Prostate gland (tissue), 2 donors: ENCODE measurements around the gene IMPG1. TPM values are rescaled to one million over a fixed set of nuclear protein-coding genes. Genes with fewer than 3 reads are reported as not detected.

Experiments
- DNase-seq: peaks from one replicate; pipeline ENCODE4 v3.0.0-alpha.2; 2019; ENCODE audit warnings: low spot score
- H3K27ac ChIP-seq, 2 donors: fragments of 200-600 bp; sonication (generic); 2 replicates each; pipeline ENCODE4 v1.5.1; 2017 to 2019
- H3K27me3 ChIP-seq: fragments of 200-600 bp; sonication (generic); replicated peaks from 2 replicates; pipeline ENCODE4 v1.5.1; 2019; ENCODE audit not compliant: insufficient read depth
- H3K36me3 ChIP-seq, 2 donors: fragments of 200-600 bp; sonication (generic); 1 replicate in 1 of 2; 2 replicates in 1 of 2; pipeline versions ENCODE4 v1.5.1 to v1.8.1; 2017 to 2019
- H3K4me1 ChIP-seq: fragments of 200-600 bp; sonication (generic); replicated peaks from 2 replicates; pipeline ENCODE4 v1.5.1; 2019
- H3K4me3 ChIP-seq, 2 donors: fragments of 200-600 bp; sonication (generic); 2 replicates each; pipeline ENCODE4 v1.5.1; 2017 to 2019
- H3K9me3 ChIP-seq: fragments of 200-600 bp; sonication (generic); 2 replicates; pipeline ENCODE4 v1.5.1; 2017
- POLR2A ChIP-seq: fragments of 450-650 bp; IDR thresholded peaks from one replicate; pipeline ENCODE4 v1.6.1; 2016; ENCODE audit warnings: antibody characterized with exemption, mild to moderate bottlenecking
- POLR2AphosphoS5 ChIP-seq: sonication (generic); formaldehyde crosslinking; IDR thresholded peaks from one replicate; pipeline ENCODE4 v1.6.1; 2017; ENCODE audit warnings: antibody characterized with exemption
- WGBS: methylation state at CpG from one replicate; pipeline ENCODE4 v1.1.5; 2018; 5-methylcytosine and 5-hydroxymethylcytosine counted together
- intact Hi-C: fragments of 100-400 bp; cut with DNase I; formaldehyde crosslinking; loops from one replicate; pipeline ENCODE4 v1.14.2; 2022
- total RNA-seq, 2 donors: library from RNA; depleted of rRNA; stranded (reverse); fragments of >200 nt; gene quantifications; one replicate each; pipeline ENCODE4 v1.1.0, GENCODE V29; 2016
- TF ChIP-seq, protein P1 (sequence below), 4 experiments: fragments of 200-600 bp in 2 of 4; fragments of 450-650 bp in 2 of 4; sonication (generic) in 2 of 4; IDR thresholded peaks; 1 replicate in 3 of 4; 2 replicates in 1 of 4; pipeline ENCODE4 v1.5.1; 2016 to 2019; ENCODE audit warnings: antibody characterized with exemption in 4 of 4, mild to moderate bottlenecking in 2 of 4, moderate library complexity in 2 of 4

IMPG1 gene
- total RNA-seq, 2 donors from 2014 or later = not detected

DNA sequence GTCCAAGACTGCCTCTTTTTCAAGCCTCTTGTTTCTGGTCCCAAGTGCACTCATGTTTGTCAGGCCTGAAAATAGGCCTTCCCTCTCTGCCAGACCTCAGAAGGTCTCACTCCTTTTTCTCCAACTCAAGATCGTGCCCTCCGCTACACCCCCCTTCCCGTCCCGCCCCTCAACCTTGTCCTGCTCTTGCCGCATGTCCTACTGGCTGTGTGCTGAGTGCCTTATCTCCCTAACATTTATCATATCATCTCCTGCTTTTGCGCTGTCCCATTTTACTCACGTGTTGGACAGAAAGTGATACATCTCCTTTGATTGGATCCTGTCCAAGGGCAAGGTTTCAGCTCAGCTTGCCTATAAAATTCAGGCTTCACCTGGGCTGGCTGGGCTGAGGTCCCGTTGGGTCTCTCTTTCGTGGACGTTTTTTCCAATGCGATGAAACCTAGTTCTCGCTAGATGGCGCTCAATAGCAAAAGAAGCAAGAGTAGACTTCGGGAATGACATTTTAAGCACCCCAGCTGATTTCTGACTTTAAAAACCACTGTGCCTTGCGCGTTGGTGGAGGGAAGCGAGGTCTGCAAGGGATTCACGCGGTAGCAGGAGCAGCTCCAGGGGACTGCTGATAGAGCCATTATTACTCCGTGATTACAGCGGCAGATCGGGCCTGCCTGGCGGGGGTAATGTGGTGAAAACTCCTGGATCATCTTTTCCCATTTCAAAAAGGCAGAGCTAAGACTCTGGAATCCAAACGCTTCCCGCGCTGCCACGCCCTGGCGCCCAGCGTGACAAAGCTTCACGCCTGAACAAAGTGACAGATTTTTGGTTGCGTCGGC is 137.6 kb downstream of the IMPG1 start:
- WGBS = 3% methylated on average over 32 of the region's 32 CpGs
- intact Hi-C loops = loop anchor here (5.0 kb wide), 1 partner anchor 1522 kb away; no protein-coding TSS in a partner anchor

DNA sequence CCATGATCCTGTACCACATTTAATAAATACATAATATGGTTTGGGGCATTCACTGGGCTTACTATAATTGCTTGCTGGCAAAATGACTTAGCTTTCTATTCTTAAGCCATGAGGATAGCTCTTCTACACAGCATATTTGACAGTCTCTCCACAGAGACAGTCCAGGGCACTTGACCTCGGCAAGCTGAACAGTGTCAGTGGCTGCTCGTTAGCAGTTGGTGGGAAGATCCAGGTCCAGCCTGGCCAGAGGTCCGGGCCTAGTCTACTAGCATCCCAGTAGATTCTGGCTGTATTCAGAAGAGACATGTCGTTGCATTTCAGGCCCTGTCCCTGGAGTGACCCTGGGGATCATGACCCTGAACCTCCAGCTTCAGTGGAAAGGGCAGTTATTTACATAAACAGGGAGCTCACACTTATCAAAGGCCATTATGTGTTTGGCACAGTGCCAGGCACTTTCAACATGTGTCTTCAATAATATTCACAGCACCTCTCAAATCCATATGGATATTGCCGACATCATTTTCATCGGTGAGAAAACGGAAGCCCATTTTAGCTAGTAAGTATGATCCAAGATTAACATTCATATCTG is 139.0 kb downstream of the IMPG1 start:
- no peaks in the 10 kb centered on the region for H3K4me1 ChIP-seq
- TF ChIP-seq POLR2AphosphoS5 (no peak), POLR2A (no peak)
- TF ChIP-seq, protein P1, sequence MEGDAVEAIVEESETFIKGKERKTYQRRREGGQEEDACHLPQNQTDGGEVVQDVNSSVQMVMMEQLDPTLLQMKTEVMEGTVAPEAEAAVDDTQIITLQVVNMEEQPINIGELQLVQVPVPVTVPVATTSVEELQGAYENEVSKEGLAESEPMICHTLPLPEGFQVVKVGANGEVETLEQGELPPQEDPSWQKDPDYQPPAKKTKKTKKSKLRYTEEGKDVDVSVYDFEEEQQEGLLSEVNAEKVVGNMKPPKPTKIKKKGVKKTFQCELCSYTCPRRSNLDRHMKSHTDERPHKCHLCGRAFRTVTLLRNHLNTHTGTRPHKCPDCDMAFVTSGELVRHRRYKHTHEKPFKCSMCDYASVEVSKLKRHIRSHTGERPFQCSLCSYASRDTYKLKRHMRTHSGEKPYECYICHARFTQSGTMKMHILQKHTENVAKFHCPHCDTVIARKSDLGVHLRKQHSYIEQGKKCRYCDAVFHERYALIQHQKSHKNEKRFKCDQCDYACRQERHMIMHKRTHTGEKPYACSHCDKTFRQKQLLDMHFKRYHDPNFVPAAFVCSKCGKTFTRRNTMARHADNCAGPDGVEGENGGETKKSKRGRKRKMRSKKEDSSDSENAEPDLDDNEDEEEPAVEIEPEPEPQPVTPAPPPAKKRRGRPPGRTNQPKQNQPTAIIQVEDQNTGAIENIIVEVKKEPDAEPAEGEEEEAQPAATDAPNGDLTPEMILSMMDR (IDR thresholded peaks at IDR 0.05) = no peak
- no peak for DNase-seq
- no peaks in the 10 kb centered on the region for H3K27me3 ChIP-seq
- WGBS = 79% methylated on average over 7 of the region's 7 CpGs
- no peaks in the 10 kb centered on the region for H3K9me3 ChIP-seq
- no peaks in the 10 kb centered on the region for H3K36me3 ChIP-seq
- intact Hi-C loops = loop anchor here (5.0 kb wide), 1 partner anchor 1524 kb away; no protein-coding TSS in a partner anchor
- no peak overlapping the region for H3K27ac ChIP-seq
- H3K4me3 ChIP-seq = no peak overlapping the region

More for the DNA sequence above, 137.6 kb downstream of the IMPG1 start:
- no peak overlapping the region for H3K27ac ChIP-seq
- H3K9me3 ChIP-seq = no peaks in the 10 kb centered on the region
- TF ChIP-seq, protein P1 (IDR thresholded peaks at IDR 0.05) = peak; percentile 31 to 72 (median 69)
- TF ChIP-seq POLR2AphosphoS5 = no peak
- H3K36me3 ChIP-seq = no peaks in the 10 kb centered on the region
- H3K4me1 ChIP-seq = no peaks in the 10 kb centered on the region
- H3K4me3 ChIP-seq = peak overlapping the region; percentile 5 to 19
- no peaks in the 10 kb centered on the region for H3K27me3 ChIP-seq
- DNase-seq = peak; percentile 59

DNA sequence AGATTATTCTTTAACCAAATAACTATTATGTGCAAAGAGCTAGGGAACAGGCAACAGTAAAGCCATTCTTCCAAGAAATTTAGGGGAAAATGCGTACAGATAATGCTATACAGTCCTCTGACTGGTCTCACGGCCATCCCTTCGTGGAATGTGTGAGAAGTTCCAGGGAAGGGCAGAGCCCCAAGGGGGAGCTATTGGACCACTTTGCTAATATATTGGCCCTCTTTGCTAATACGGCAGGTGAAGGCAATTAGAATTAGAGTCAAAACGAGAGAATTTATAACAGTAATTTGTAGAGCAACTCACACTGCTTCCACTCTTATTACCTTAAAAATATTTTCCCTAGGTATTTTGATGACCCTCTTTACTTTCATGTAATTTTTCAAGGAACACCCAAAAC is 140.4 kb downstream of the IMPG1 start:
- Histone ChIP-seq H3K9me3 (no peaks in the 10 kb centered on the region), H3K36me3 (no peaks in the 10 kb centered on the region), H3K4me3 (no peak overlapping the region), H3K4me1 (no peaks in the 10 kb centered on the region), H3K27ac (no peak overlapping the region), H3K27me3 (no peaks in the 10 kb centered on the region)
- DNase-seq = no peak
- intact Hi-C loops = loop anchor here (5.0 kb wide), 1 partner anchor 1525 kb away; no protein-coding TSS in a partner anchor
- TF ChIP-seq POLR2AphosphoS5 (no peak), POLR2A (no peak)
- TF ChIP-seq, protein P1 (IDR thresholded peaks at IDR 0.05) = peak in 2 of 4 experiments; percentile 15 to 38
- WGBS = 52% methylated on average over 5 of the region's 5 CpGs

DNA sequence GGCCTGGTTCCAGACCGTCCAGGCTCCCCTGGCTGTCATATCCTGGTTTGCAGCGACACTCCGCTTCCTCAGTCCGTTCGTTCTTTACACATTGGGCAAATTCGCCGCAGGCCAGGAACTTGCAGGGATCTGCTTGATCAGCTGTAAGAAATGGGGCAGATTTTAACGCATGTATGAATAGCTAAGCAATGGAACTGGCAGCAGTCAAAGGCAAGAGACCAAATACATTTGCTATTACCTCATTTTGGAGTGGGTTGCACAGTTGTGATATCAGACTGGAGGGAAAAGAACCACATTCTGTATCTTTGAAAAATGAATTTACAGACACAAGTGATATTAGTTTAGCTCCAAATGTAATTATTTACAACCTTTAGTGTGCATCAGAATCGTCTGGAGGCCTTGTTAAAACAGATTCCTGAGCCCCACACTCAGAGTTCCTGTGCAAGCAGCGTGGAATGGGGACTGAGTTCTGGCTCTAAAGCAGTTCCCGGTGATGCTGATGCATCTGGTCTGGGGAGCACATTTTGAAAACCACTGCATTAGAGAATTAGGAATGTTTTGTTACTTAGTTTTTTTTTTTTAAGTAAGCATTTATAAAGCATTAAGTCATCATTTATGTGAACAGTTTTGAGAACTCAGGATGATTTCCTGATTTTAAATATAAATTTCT is 141.3 kb downstream of the IMPG1 start:
- intact Hi-C loops = loop anchor here (5.0 kb wide), 1 partner anchor 1526 kb away; no protein-coding TSS in a partner anchor
- DNase-seq = no peak
- 69% methylated on average over 11 of the region's 11 CpGs for WGBS

More for the DNA sequence above, 141.3 kb downstream of the IMPG1 start:
- TF ChIP-seq POLR2A = no peak
- no peak for TF ChIP-seq POLR2AphosphoS5
- TF ChIP-seq, protein P1 (IDR thresholded peaks at IDR 0.05) = no peak
- Histone ChIP-seq H3K4me1 (no peaks in the 10 kb centered on the region), H3K27ac (no peak overlapping the region), H3K4me3 (no peak overlapping the region), H3K9me3 (no peaks in the 10 kb centered on the region), H3K27me3 (no peaks in the 10 kb centered on the region), H3K36me3 (no peaks in the 10 kb centered on the region)
